GM19351 (cell line): ENCODE data around the gene TPMT.

Experiments used
- ATAC-seq: cut with Tn5 transposase; IDR thresholded peaks from one replicate; pipeline ENCODE4 v1.9.1; 2021; ENCODE audit warnings: mild to moderate bottlenecking, moderate library complexity; ENCODE audit not compliant: unreplicated experiment

The TPMT gene

GRCh38 chr6:18118330-18118729 is 36.5 kb downstream of the TPMT start:
- no peak for ATAC-seq

DNA sequence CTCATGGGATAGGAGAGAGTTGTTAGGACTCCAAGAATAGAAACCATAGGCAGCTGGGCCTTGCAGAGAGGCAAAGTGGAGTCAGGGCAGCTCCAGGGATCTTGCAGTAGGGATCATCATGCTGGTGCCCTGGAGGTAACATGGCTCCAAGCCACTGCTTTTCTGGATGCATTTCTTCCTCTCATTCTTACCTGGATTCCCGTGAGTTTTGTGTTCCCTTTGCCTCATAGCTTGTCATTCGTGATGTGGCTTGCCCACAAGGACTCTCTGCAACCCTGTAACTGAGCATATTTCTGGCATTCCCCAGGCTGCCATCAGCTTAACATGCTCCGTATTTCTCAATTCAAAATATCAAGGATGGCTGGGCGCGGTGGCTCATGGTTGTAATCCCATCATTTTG is 37.7 kb downstream of the TPMT start:
- no peak for ATAC-seq

DNA sequence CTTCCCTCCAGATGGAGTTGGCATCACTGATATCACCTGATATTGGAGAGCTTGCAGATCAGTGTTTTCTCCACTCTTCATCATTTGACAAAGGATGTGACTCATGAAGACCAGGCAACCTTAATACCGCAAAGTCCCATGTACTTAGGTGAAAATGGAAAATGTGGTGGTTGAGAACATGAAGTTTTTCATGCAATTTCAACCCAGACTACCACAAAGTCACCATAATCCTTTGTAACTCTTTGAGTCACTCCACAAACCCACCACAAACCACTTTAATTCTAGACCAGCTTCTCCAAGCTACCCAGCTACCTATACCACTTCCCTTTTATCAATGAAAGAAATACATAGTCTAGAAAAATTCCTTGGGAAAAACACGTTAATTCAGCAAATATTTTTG is 39.5 kb downstream of the TPMT start:
- ATAC-seq, result no peak

GRCh38 chr6:18110162-18110561 is 44.7 kb downstream of the TPMT start:
- no peak for ATAC-seq

DNA sequence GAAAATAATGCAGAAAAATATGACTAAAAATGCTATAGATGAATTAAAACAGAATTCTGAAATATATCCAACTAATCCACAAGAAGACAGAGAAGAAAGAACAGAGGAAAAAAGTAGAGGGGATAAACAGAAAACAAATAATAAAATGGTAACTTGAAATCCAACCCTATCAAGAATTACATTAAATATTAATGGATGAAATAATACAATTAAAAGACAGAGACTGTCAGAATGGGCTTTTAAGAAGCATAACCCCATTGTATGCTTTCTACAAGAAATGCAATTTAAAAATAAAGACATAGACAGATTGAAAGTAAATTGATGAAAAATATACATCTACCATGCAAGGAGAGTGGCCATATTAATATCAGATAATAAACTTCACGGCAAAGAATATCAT is 47.8 kb downstream of the TPMT start:
- no peak for ATAC-seq

DNA sequence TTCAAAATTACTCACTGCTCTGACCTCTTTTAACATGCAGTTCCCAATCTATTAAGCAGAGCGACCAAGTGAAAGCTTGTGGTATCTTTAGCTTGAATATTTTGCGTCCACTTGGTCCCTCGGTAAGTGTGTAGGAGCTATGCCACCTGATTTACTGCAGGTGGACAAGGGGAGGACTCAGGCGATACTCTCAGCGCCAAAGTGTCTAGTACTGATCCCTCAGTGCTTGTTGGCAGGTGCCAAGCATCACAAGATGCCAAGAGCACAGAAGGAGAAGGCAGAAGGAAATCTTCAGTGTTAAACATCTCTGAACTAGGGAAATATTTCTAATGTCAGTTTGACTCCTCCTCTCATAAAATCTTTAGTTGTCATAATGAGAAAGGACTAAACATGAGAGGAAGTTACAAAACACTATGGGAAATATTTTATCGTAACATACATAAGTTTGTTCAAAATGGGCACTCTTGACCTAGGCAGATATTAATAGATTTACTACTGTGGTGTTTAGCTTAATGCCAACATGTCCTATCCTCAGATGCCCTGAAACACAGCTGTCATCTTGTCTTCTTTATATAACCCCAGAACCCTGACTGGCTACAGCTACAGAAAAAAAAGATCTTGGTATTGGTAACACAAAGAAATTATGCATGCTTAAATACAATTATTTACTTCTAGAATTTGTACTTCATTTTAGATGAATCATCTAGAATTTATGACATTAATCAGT is 51.9 kb downstream of the TPMT start:
- no peak for ATAC-seq

GRCh38 chr6:18101873-18102272 is 53.0 kb downstream of the TPMT start:
- no peak for ATAC-seq

DNA sequence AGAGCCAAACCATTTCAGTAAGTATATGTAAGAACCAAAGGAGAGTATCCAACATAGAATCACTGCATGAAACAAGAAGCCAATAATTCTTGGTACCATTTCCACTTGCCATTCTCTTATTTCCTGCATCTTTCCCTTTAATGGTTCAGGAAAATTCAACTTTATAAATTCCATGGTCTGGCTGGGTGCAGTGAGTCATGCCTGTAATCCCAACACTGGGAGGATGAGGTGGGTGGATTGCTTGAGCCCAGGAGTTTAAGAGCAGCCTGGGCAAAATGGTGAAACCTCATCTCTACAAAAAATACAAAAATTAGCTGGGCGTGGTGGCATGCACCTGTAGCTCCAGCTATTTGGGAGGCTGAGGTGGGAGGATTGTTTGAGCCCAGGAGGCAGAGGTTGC is 53.6 kb downstream of the TPMT start:
- no peak for ATAC-seq

DNA sequence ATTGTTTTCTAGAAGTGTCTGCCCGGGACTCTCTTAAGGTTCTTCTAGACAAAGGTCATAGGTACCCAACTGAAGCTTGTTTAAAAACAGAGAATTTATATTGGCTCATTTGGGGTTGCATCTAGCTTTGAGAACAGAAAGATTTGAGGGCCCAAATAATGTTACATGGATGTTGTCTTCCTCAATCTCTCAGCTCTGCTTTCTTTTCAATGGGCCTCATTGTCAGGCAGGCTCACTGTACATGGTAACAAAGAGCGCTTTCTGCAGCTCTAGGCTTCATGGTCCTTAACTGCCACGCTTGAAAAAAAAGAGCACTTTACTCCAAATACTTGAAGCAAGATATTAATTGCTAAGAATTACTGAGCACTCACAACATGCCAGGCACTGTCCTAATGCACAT is 54.6 kb downstream of the TPMT start:
- no peak for ATAC-seq

DNA sequence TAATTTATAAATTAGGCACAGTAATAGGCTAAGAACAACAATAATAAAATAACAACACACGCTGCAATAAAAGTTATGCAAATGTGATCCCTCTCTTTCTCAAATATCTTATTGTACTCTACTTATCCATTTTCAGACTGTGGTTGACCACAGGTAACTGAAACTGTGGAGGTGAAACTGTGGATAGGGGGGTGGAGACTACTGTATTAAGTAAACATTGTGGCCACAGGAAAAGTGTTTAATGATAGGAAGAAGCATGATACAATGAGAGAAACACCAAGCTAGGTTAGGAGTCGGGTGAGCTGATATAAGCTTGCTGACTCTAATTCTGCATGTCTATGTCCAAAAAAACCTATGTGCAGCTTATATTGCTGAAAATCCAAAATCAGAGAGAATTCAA is 55.4 kb downstream of the TPMT start:
- no peak for ATAC-seq

DNA sequence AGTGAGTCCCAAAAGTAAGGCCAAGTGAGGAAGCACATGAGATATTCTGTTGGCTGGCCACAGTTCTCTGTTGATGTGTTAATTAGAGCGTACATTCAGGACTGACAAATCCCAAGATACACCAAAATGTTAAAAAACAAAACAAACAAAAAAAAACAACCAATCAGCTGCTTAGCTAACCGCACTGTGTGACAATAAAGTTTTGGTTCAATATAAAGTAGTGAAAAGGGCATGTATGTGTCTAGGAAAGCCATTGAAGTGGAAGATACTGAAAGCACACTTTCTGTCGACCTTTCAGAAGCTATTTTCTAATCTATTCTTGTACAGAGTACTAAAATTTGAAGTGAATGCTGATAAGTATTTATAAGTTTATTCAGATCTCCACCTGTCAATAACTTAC is 58.5 kb downstream of the TPMT start:
- ATAC-seq, result no peak

- ATAC-seq, result no peak
Observed at GRCh38 chr6:18091382-18091781, 63.5 kb downstream of the TPMT start.

- ATAC-seq, result no peak
Observed at GRCh38 chr6:18090349-18090786, 64.5 kb downstream of the TPMT start.

DNA sequence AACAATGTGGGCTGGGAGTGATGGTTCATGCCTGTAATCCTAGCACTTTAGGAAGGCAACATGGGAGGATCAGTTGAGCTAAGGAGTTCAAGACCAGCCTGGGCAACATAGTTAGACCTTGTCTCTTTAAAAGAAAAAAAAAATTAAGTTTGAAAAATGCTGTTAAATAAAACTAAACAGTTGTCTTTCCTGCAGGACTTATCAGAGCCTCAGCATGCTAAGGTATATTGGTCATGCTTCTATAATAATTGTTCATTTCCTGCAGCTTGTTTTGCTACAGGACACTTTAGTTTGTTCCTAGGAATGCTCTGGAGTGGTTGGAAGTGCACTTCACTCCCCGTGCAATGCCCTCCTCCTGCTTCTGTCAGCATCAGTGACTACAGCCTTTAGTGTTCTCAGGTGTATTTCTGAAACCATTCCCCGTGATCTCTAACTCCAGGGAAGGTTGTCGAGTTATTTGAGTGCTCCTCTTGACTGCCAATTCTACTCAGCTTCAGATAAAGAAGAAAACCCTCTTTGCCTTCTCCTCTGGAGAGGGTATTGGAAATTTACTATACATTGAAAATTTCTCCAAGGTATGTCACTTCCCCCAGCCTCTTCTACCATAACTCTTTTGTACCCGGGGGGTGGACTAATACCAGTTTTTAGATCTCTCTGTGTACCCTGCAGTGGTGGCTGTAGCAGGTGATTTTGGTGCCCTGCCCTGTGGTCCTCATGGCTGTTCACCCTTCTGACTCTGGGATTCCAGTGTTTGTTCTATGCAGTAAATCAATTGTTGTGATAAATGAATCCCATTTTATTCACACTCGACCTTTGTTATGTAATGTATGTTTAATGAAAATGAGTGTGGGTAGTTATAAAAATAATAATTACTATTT is 66.2 kb downstream of the TPMT start:
- ATAC-seq, result no peak

- no peak for ATAC-seq
Observed at GRCh38 chr6:18087396-18088165, 67.3 kb downstream of the TPMT start.

DNA sequence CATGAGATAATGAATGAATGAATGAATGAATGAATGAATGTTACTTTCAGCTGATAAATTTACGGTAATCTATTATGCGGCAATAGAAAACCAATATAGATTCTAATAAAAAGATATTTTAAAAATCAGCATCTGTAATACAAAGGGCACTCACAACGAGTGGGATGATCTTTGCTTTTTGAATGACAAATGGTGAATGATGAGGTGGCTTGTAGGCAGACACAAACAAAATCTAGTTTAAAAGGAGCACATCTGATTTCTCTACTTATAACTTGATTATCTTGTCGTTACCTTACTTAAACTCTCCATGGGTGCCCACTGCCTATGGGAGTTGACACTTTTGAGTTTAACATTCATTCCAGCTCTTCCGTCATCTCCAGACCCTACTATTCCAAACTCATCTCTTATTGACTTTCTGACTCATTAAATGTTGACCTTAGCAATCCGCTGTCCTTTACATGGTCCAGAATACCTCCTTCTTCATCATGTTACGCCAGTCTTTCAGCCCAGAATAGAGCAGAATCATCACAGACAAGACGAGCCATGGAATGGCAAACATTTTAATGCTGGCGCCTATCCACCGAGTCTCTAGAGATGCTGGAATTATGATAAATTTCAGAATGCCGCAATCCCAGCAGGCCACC is 73.7 kb downstream of the TPMT start:
- no peak for ATAC-seq

DNA sequence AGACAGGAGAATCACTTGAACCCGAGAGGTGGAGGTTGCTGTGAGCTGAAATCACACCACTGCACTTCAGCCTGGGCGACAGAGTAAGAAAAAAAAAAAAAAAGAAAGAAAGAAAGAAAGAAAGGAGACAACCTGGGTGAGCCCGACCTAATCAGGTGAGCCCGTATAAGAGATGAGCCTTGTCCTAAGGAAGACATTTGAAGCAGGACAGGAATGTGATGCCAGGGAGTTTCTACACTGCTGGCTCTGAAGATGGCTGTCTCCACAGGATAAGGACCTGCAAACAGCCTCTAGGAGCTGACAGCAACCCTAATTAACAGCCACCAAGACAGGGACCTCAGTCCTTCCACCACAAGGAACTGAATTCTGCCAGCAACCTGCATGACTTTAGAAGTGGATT is 74.3 kb downstream of the TPMT start:
- no peak for ATAC-seq

DNA sequence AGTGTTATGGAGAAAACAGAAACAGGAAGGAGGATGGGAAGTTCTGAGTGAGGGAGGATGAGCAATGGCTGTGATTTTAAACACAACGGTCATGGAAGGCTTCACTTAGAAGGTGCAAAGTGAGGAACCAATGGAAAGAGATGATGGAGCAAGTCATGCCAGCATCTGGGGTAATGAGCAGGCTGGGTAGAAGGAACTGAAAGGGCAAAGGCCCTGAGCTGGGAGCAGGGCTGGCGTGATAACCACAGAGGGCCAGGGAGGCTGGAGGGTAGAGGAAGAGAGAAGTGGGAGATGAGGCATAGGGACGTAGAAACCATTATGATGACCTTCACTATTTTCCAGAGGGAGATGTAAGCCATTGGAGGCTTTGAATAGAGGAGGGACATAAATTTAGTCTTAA is 76.0 kb downstream of the TPMT start:
- ATAC-seq, result no peak
